AG04449 (cell line): ENCODE measurements around the gene ZBTB42.

Source experiments
- CTCF ChIA-PET: fragments of 350-600 bp; formaldehyde crosslinking; extraction: SDS; loops from one replicate; lab custom pipeline; 2021; ENCODE audit warnings: antibody characterized with exemption; lab: Yijun Ruan, JAX
- POLR2A ChIA-PET: fragments of 400-600, 350-600 bp; formaldehyde crosslinking; extraction: SDS; loops from one replicate; lab custom pipeline; 2020; ENCODE audit warnings: antibody characterized with exemption, inconsistent platforms; lab: Yijun Ruan, JAX
- DNase-seq: peaks from one replicate; pipeline ENCODE4 v3.0.0-alpha.2; 2010; ENCODE audit warnings: low read depth, low spot score
- H3K4me3 ChIP-seq: 2 replicates; pipeline ENCODE4 v1.5.1; 2011; ENCODE audit warnings: low read depth, mild to moderate bottlenecking, control low read depth, low read length
- TF ChIP-seq, protein P1 (sequence below): IDR thresholded peaks from one replicate; pipeline ENCODE4 v1.5.1; 2011; ENCODE audit warnings: mild to moderate bottlenecking, moderate library complexity, low read length, control low read depth, inconsistent platforms; ENCODE audit not compliant: insufficient read depth; ENCODE audit errors: missing control alignments

The ZBTB42 gene

DNA sequence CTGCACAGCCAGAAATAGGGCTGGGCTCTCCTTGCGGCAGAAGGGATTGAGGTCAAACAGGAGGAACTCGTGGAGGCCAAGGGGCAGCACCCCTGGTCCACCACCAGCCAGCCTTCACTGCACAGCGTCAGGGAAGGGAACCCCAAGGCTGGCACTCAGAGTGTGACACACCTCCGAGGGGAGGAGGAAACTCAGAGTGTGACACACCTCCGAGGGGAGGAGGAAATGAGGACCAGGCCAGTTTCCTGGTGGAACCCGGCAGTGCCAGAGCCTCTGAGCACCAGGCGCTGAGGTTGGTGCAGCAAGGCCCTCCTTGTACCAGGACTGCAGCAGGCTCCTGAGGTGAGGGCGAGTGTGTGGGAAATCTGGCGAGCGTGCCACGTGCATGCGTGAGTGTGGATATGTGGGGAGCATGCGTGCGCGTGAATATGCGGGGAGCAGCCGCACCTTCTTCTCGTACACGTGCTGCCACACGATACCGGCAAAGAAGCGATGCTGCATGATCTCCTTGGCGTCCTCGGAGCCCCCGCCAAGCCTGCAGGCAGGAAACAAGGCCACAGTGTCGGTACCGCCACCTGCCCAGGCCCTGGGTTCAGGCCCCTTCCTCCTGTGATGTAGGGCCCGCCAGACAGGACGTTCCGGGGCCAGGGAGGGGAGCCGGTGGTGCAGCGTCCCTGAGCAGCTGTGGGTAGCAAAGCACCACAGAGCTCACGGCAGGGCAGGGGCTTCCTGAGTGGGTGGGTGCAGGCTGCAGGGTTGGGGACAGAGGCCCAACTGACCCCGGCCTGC lies 28.8 kb upstream of the ZBTB42 start:
- POLR2A ChIA-PET, result no interaction called here
- DNase-seq, result no peak
- TF ChIP-seq, protein P1, sequence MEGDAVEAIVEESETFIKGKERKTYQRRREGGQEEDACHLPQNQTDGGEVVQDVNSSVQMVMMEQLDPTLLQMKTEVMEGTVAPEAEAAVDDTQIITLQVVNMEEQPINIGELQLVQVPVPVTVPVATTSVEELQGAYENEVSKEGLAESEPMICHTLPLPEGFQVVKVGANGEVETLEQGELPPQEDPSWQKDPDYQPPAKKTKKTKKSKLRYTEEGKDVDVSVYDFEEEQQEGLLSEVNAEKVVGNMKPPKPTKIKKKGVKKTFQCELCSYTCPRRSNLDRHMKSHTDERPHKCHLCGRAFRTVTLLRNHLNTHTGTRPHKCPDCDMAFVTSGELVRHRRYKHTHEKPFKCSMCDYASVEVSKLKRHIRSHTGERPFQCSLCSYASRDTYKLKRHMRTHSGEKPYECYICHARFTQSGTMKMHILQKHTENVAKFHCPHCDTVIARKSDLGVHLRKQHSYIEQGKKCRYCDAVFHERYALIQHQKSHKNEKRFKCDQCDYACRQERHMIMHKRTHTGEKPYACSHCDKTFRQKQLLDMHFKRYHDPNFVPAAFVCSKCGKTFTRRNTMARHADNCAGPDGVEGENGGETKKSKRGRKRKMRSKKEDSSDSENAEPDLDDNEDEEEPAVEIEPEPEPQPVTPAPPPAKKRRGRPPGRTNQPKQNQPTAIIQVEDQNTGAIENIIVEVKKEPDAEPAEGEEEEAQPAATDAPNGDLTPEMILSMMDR, result no peak
- CTCF ChIA-PET, result interaction anchor here (1.0 to 9.5 kb wide), 7 partner anchors 8 to 55 kb away, joined by 3 to 166 read pairs (median 15); partner anchors contain the start of gene AKT1
- no peak overlapping the region for H3K4me3 ChIP-seq

DNA sequence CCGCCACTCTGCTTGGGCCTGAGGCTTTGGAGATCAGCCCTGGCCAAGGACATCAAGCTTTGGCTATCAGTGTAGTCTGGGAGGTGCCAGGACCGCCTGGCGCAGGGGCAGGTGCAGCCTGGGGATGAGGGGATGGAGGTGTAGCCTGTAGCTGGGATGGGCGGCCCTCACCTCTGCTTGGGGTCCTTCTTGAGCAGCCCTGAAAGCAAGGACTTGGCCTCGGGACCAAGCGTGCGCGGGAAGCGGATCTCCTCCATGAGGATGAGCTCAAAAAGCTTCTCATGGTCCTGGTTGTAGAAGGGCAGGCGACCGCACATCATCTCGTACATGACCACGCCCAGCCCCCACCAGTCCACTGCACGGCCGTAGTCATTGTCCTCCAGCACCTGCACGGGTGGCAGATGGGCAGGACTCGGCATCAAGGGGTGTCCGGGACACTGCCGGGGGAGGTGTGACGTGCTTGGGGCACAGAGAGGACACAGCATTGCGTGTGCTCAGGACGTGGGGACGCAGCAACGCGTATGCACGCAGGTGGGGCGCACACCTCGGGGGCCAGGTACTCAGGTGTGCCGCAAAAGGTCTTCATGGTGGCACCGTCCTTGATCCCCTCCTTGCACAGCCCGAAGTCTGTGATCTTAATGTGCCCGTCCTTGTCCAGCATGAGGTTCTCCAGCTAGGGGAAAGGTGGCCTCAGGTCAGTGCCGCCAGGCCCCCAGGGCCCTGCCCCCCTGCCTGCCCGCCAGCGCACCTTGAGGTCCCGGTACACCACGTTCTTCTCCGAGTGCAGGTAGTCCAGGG lies 28.0 kb upstream of the ZBTB42 start:
- H3K4me3 ChIP-seq, result no peak overlapping the region
- TF ChIP-seq, protein P1, result no peak
- ChIA-PET POLR2A (no interaction called here), CTCF (interaction anchor here (1.0 to 3.1 kb wide), 2 partner anchors 14 to 53 kb away, joined by 4 to 15 read pairs; no protein-coding TSS in a partner anchor)
- DNase-seq, result no peak

DNA sequence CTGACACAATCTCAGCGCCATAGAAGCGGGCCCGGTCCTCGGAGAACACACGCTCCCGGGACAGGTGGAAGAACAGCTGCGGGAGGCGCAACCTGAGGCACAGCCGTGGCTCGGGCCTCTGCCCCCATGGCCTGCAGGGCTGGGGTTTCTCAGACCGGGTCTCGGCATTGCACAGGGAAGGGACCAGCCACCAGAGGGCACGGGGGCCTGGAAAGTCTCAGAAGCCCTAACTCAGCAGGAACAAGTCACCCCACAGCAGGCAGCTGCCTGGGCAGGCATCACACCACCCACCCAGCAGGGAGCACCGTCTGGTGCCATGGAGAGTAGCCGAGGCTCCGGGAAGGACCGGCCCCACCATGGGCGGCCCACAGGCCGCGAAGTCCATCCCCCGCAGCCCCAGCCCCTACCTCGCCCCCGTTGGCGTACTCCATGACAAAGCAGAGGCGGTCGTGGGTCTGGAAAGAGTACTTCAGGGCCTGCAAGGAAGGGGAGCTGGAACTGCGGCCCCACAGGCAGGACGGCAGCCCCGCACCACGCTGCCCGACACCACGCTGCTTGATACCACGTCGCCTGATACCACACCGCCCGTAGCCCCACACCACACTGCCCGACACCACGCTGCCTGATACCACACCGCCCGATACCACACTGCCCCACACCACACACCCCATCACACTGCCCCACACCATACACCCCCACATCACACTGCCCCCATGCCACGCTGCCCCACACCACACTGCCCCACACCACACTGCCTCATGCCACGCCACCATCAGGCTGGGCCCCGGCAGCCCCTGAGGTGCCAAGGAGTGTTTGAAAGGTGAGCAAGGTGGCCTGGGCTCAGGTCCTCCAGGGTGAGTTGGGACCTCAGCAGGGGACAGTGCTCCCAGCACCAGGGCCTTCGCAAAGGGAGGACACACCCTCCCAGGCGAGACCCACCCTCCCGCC lies 27.1 kb upstream of the ZBTB42 start:
- no peak overlapping the region for H3K4me3 ChIP-seq
- TF ChIP-seq, protein P1, result peak; percentile 4
- DNase-seq, result no peak
- ChIA-PET POLR2A (no interaction called here), CTCF (interaction anchor here (2.1 kb wide), 1 partner anchor 52 kb away, joined by 6 read pairs; no protein-coding TSS in a partner anchor)

DNA sequence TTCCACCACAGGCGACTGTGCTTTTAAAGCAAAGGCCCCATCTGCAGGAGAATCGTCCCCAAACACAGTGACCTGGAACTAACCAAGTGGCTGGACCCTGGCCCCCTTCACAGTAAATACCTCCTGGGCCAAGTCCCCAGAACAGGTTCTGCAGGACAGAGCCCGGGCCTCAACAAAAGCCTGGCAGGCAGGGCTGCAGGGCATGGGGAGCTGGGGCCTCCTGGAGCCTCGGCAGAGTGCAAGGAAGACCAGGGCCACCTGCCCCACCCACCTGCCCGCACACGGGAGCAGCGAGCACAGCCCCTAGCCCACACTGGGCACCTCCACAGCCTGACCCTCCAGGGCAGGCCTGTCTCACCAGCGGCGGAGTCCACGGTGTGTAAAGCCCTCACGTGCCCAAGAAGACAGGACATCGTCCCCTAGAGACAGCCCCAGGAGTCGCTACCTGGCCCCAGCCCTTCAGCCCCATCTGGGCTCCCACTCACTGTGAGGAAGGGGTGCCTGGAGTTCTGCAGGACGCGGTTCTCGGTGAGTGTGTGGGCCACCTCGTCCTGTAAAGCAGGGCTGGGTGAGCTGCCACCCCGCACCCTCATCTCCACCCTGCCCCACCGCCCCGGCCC lies 26.3 kb upstream of the ZBTB42 start:
- no peak for DNase-seq
- CTCF ChIA-PET, result interaction anchor here (1.6 to 2.1 kb wide), 2 partner anchors 8 to 51 kb away, joined by 6 to 9 read pairs; no protein-coding TSS in a partner anchor
- TF ChIP-seq, protein P1, result no peak
- POLR2A ChIA-PET, result no interaction called here
- no peak overlapping the region for H3K4me3 ChIP-seq

DNA sequence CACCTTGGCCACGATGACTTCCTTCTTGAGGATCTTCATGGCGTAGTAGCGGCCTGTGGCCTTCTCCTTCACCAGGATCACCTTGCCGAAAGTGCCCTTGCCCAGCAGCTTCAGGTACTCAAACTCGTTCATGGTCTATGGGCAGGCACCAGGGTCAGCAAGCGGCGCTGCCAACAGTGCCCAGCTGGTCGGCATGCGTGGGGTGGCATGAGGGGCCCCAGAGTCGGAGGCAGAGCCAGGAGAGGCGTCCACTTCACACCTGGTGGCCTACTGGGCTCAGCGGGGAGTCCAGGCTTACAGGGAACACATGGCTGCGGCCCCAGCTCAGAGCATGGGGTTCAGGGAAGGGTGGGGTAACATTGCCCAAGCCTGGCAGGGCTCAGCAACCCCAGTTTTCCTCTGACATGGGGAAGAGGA lies 25.8 kb upstream of the ZBTB42 start:
- CTCF ChIA-PET, result interaction anchor here (1.6 to 2.1 kb wide), 2 partner anchors 9 to 51 kb away, joined by 6 to 9 read pairs; no protein-coding TSS in a partner anchor
- POLR2A ChIA-PET, result no interaction called here
- no peak for DNase-seq
- H3K4me3 ChIP-seq, result no peak overlapping the region
- TF ChIP-seq, protein P1, result no peak
